HUES48 (cell line): Measurements from ENCODE around the gene DDAH1.

ENCODE experiments used
- H3K27ac ChIP-seq: one replicate; pipeline ENCODE4 v1.7.0; 2013; ENCODE audit warnings: low read depth, low read length, inconsistent platforms
- H3K27me3 ChIP-seq: 2 replicates; pipeline ENCODE4 v1.6.1; 2013; ENCODE audit warnings: mild to moderate bottlenecking, low read length; ENCODE audit not compliant: control insufficient read depth, insufficient read depth
- H3K36me3 ChIP-seq: 2 replicates; pipeline ENCODE4 v1.6.1; 2013; ENCODE audit warnings: low read length; ENCODE audit not compliant: control insufficient read depth, insufficient read depth
- H3K4me1 ChIP-seq: 2 replicates; pipeline ENCODE4 v1.6.1; 2013; ENCODE audit warnings: mild to moderate bottlenecking, low read length; ENCODE audit not compliant: control insufficient read depth, insufficient read depth
- H3K4me3 ChIP-seq: 2 replicates; pipeline ENCODE4 v1.5.1; 2013; ENCODE audit warnings: mild to moderate bottlenecking, low read depth, low read length
- H3K9ac ChIP-seq: 2 replicates; pipeline ENCODE4 v1.6.1; 2013; ENCODE audit warnings: mild to moderate bottlenecking, low read depth, low read length, moderate library complexity
- H3K9me3 ChIP-seq: 2 replicates; pipeline ENCODE4 v1.6.1; 2013; ENCODE audit warnings: low read length; ENCODE audit not compliant: control insufficient read depth, insufficient read depth

Gene DDAH1

DNA sequence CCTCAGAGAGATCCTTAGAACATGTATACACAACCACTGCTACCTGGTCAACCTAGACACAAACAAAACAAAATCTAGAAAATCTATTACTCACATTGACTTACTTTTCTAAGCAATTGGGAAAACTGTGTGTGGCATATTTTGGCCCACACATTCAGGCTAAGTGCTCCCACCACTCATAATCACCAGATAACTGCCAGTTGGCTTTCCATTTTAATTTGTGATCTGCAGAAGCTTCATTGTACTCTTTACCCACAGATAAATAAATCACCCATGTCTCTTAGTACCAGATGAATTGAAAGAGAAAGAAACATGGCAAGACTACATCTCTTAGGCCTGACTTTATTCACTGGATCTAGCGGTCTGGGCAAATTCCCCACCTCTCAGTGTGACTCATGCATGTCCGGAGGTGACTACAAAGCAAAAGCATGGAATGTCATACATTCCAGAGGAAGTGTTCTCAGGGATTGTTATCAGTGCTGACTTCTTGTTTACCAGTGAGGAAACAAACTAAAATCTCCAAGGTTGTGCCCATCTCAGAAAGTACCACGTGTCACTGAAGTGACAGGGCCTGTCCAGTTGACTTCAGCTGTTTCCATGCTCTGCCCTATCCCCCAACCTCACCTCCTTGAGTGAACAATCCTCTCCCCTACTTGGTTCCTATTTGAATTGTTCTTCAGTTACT, 136.1 kb downstream of the DDAH1 start:
- Histone ChIP-seq H3K9me3 (no peaks in the 10 kb centered on the region), H3K27me3 (no peaks in the 10 kb centered on the region), H3K4me1 (peaks cover 55% of the 10 kb centered on the region), H3K36me3 (no peaks in the 10 kb centered on the region), H3K4me3 (no peak overlapping the region), H3K27ac (peak overlapping the region; percentile 80), H3K9ac (no peak overlapping the region)

DNA sequence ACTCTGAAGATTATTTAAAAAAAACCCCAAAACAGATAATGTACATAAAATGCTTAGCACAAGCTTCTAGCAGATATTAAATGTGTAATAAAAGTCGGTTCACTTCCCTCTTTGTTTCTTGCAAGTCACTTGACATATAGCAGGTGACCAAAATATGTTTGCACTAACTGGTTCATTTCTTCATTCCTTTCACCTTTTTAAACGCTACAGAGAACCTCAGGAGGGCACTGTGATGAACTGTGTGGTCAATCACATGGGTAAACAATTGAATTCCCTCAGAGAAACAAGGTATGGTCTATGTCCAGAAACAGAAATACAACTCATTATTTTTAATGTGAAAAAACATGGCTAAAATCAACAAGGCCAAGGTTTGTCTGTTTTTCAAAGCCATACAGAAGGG, 137.2 kb downstream of the DDAH1 start:
- no peak overlapping the region for H3K4me3 ChIP-seq
- no peaks in the 10 kb centered on the region for H3K9me3 ChIP-seq
- peaks cover 55% of the 10 kb centered on the region for H3K4me1 ChIP-seq
- H3K27ac ChIP-seq, result no peak overlapping the region
- no peak overlapping the region for H3K9ac ChIP-seq
- H3K36me3 ChIP-seq, result no peaks in the 10 kb centered on the region
- no peaks in the 10 kb centered on the region for H3K27me3 ChIP-seq

GRCh38 chr1:85326851-85327250, 138.1 kb downstream of the DDAH1 start:
- Histone ChIP-seq H3K27ac (no peak overlapping the region), H3K4me3 (no peak overlapping the region)

DNA sequence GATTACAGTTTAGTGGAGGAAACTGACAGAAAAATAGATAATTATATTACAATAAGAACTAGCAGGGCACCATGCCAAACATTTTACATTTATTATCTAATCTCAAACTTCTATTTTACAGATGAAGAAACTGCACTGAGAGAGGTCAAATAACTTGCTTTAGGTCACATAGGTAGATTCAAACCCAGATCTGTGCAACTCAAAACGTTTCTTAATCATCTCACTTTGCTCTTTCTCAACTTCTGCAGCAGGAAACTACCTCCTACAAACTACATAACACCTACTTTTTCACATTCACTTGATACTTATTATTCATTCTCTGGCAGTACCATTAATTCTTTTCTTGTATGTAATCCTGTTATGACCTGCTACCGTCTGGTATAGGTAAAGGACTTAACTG, 138.6 kb downstream of the DDAH1 start:
- Histone ChIP-seq H3K9ac (no peak overlapping the region), H3K27ac (no peak overlapping the region), H3K4me1 (peaks cover 55% of the 10 kb centered on the region), H3K27me3 (no peaks in the 10 kb centered on the region), H3K36me3 (no peaks in the 10 kb centered on the region), H3K4me3 (no peak overlapping the region), H3K9me3 (no peaks in the 10 kb centered on the region)

More at GRCh38 chr1:85326851-85327250, 138.1 kb downstream of the DDAH1 start:
- H3K27me3 ChIP-seq, result no peaks in the 10 kb centered on the region
- H3K9ac ChIP-seq, result no peak overlapping the region
- peaks cover 55% of the 10 kb centered on the region for H3K4me1 ChIP-seq
- H3K9me3 ChIP-seq, result no peaks in the 10 kb centered on the region
- H3K36me3 ChIP-seq, result no peaks in the 10 kb centered on the region

GRCh38 chr1:85325920-85326319, 139.0 kb downstream of the DDAH1 start:
- no peaks in the 10 kb centered on the region for H3K9me3 ChIP-seq
- no peaks in the 10 kb centered on the region for H3K27me3 ChIP-seq
- no peak overlapping the region for H3K9ac ChIP-seq
- H3K27ac ChIP-seq, result no peak overlapping the region
- H3K4me3 ChIP-seq, result no peak overlapping the region
- no peaks in the 10 kb centered on the region for H3K36me3 ChIP-seq
- H3K4me1 ChIP-seq, result peaks cover 55% of the 10 kb centered on the region

DNA sequence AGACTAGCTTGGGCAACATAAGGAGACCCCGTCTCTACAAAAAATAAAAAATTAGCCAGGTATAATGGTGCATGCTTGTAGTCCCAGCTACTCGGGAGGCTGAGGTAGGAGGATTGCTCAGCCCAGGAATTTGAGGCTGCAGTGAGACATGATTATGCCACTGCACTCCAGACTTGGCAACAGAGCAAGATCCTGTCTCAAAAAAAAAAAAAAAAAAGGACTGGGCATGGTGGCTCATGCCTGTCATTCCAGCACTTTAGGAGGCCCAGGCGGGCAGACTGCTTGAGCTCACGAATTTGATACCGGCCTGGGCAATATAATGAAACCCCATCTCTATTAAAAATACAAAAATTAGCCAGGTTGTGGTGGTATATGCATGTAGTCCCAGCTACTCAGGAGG, 141.2 kb downstream of the DDAH1 start:
- Histone ChIP-seq H3K36me3 (no peaks in the 10 kb centered on the region), H3K9ac (no peak overlapping the region), H3K27me3 (no peaks in the 10 kb centered on the region), H3K27ac (no peak overlapping the region), H3K4me1 (peaks cover 41% of the 10 kb centered on the region), H3K4me3 (no peak overlapping the region), H3K9me3 (no peaks in the 10 kb centered on the region)

DNA sequence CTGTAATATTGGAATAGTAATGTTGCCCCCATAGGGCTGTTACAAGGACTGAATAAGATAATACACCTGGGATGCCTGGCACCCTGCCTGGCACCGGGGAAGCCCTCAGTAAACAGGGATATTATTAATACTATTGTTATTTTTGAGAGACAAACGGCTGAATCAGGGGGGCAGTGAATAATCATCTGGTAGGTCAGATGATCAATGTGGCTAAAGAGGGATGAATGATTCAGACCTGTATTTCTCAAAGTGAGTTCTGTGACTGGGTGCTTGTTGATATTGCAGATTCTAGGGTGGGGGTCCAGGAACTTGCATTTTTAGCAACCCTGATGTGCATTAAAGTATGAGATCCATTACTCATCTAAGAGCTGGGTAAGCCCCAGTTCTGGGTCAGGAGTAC, 142.3 kb downstream of the DDAH1 start:
- no peak overlapping the region for H3K9ac ChIP-seq
- H3K4me3 ChIP-seq, result no peak overlapping the region
- H3K27ac ChIP-seq, result no peak overlapping the region
- H3K36me3 ChIP-seq, result no peaks in the 10 kb centered on the region
- H3K27me3 ChIP-seq, result no peaks in the 10 kb centered on the region
- no peaks in the 10 kb centered on the region for H3K9me3 ChIP-seq
- peaks cover 31% of the 10 kb centered on the region for H3K4me1 ChIP-seq

- peaks cover 19% of the 10 kb centered on the region for H3K4me1 ChIP-seq
- no peaks in the 10 kb centered on the region for H3K9me3 ChIP-seq
- H3K9ac ChIP-seq, result no peak overlapping the region
- no peak overlapping the region for H3K27ac ChIP-seq
- H3K27me3 ChIP-seq, result no peaks in the 10 kb centered on the region
- H3K36me3 ChIP-seq, result no peaks in the 10 kb centered on the region
- H3K4me3 ChIP-seq, result no peak overlapping the region
These were observed 143.6 kb downstream of the DDAH1 start for GRCh38 chr1:85321237-85321964.

DNA sequence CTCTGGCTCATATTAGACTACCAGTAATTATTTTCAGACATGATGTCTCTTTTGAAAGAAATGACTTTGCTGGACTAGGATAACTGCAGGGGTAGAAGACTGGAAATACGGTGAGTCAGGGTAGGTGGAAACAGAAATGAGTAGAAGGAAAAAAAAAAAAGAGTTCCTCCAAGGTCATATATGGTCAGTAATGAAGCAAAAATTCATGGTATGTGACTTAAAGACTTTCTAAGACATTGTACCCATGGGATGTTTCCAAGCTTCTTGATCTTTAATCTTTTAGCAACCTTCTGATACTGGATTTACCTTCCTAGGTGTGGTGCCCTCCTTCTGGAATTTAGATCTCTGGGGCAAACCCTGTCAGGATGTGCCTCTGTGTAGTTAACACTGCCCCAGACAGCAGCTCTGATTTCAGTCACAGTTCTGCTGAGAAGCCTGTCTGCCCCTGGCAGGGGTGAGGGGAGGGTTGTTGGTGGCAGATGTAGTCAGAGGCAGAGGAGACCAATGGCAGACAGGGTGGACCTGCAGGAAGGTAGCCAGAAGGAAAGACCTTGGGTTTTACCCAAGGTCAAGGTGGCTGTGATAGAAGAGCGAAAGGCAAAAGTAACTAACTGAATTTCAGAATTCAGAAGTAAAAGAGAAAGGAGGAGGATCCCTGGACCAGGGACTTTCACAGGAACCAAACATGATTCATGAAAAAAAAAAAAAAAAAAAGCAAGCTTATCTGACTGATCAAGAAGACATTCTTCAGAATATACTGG, 144.4 kb downstream of the DDAH1 start:
- Histone ChIP-seq H3K27ac (no peak overlapping the region), H3K4me1 (peaks cover 22% of the 10 kb centered on the region), H3K9me3 (no peaks in the 10 kb centered on the region)

GRCh38 chr1:85319931-85320330, 145.0 kb downstream of the DDAH1 start:
- H3K27me3 ChIP-seq, result no peaks in the 10 kb centered on the region
- H3K36me3 ChIP-seq, result no peaks in the 10 kb centered on the region
- H3K9ac ChIP-seq, result no peak overlapping the region
- no peak overlapping the region for H3K4me3 ChIP-seq
- no peaks in the 10 kb centered on the region for H3K9me3 ChIP-seq
- no peak overlapping the region for H3K27ac ChIP-seq
- H3K4me1 ChIP-seq, result peaks cover 17% of the 10 kb centered on the region

More for the DNA sequence above, 144.4 kb downstream of the DDAH1 start:
- Histone ChIP-seq H3K36me3 (no peaks in the 10 kb centered on the region), H3K4me3 (no peak overlapping the region), H3K9ac (no peak overlapping the region), H3K27me3 (no peaks in the 10 kb centered on the region)

GRCh38 chr1:85319491-85319890, 145.5 kb downstream of the DDAH1 start:
- Histone ChIP-seq H3K27me3 (no peaks in the 10 kb centered on the region), H3K36me3 (no peaks in the 10 kb centered on the region), H3K9me3 (no peaks in the 10 kb centered on the region), H3K27ac (no peak overlapping the region), H3K9ac (no peak overlapping the region), H3K4me1 (peaks cover 13% of the 10 kb centered on the region), H3K4me3 (no peak overlapping the region)
